ENCODE data around the gene PQBP1. TPM values are rescaled to one million over a fixed set of nuclear protein-coding genes. Genes with fewer than 3 reads are reported as not detected.

Gene PQBP1
- total RNA-seq, 1 experiment from 2014 or later, result 126 TPM

DNA sequence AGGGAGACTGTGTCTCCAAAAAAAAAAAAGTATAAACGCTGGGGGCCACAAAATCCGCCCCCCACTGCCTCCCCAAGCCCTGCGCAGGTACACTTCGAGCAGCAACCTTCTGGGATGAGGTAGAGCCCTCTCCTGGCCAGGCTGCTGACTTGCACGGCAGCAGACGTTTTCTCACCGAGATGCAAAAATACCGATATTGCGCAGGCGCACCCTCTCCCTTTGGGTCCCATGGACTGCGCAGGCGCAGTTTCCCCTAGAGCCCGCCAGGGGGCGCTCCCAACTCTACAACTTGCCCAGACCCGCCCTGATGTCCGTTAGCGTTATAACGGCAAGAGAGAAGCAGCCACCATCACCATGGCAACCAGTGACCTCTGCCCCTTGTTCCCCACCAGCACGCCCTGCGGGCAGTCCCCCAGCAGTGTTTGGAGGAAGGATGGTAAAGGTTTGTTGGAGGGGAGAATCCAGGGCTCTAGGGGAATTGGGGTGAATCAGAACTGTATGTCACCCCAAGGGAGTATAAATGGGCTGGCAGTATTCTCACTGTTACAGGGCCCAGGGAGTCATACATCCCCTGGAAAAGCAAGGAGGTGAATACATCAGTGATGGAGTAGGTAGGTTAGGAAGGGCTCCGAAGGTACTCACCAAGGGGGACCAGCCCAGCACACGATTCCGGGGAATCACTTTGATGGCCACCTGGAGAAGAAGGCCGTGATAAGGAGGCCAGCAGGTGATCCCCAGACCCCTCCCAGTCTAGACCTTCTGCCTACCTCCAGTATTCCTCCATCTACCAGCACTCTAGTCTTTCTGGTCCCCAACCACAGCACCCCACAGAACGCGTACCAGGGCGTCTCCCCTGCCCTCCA is 19.6 kb downstream of the PQBP1 start:
- no TSS peak for BruUV-seq (replicated peaks)
- H3K4me1 Mint-ChIP-seq (ENCODE audit: insufficient read depth, unreplicated experiment), result peaks cover 18% of the 10 kb centered on the region
- no peaks in the 10 kb centered on the region for H3K9me3 Mint-ChIP-seq (ENCODE audit: unreplicated experiment)
- ChIA-PET CTCF (interaction anchor here (0.6 to 1.0 kb wide), 6 partner anchors 10 to 1547 kb away, joined by 3 to 6 read pairs (median 3); partner anchors contain the start of gene ZNF157), POLR2A (interaction anchor here (0.9 to 1.0 kb wide), 2 partner anchors 41 to 116 kb away, joined by 4 to 6 read pairs; partner anchors contain the start of genes HDAC6 and OTUD5)
- peaks cover 26% of the 10 kb centered on the region for H3K36me3 Mint-ChIP-seq (ENCODE audit: insufficient read depth, unreplicated experiment)
- H3K27me3 Mint-ChIP-seq (ENCODE audit: insufficient read depth, unreplicated experiment), result no peaks in the 10 kb centered on the region
- peak; percentile 88 for DNase-seq (ENCODE audit: unreplicated experiment)
- peak; percentile 75 for TF ChIP-seq CTCF (IDR thresholded peaks at IDR 0.05; ENCODE audit: unreplicated experiment)
- intact Hi-C loops (cut with micrococcal nuclease), result loop anchor here (1.0 to 5.0 kb wide), 5 partner anchors 26 to 125 kb away; partner anchors contain the start of genes HDAC6 and TFE3
- peak overlapping the region; percentile 96 for H3K27ac Mint-ChIP-seq (ENCODE audit: low read depth, unreplicated experiment)
- H3K4me3 Mint-ChIP-seq (ENCODE audit: unreplicated experiment), result peak overlapping the region; percentile 94

DNA sequence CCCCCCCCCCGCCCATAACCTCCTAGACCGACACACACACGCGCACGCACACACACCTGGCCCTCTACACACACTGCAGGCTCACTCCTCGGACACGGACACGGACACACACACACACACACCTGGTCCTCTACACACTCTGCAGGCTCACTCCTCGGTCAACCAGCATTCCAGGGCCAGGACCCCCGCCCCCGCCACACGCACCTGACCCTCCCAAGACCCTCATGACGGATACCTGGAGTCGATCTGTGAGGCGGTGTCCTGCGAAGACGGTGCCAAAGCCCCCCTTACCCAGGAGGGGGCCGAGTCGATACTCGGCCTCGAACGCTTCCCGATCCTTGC is 20.5 kb downstream of the PQBP1 start:
- no peak for TF ChIP-seq CTCF (IDR thresholded peaks at IDR 0.05; ENCODE audit: unreplicated experiment)
- Mint-ChIP-seq H3K4me1 (ENCODE audit: insufficient read depth, unreplicated experiment) (peaks cover 15% of the 10 kb centered on the region), H3K4me3 (ENCODE audit: unreplicated experiment) (peak overlapping the region; percentile 94), H3K27me3 (ENCODE audit: insufficient read depth, unreplicated experiment) (no peaks in the 10 kb centered on the region), H3K27ac (ENCODE audit: low read depth, unreplicated experiment) (peak overlapping the region; percentile 96), H3K9me3 (ENCODE audit: unreplicated experiment) (no peaks in the 10 kb centered on the region), H3K36me3 (ENCODE audit: insufficient read depth, unreplicated experiment) (peaks cover 28% of the 10 kb centered on the region)
- DNase-seq (ENCODE audit: unreplicated experiment), result no peak
- no TSS peak for BruUV-seq (replicated peaks)
- ChIA-PET POLR2A (interaction anchor here (0.9 to 1.2 kb wide), 3 partner anchors 27 to 117 kb away, joined by 3 to 6 read pairs (median 4); partner anchors contain the start of genes HDAC6 and OTUD5), CTCF (interaction anchor here (0.6 kb wide), 3 partner anchors 9 to 167 kb away, joined by 3 to 4 read pairs (median 3); no protein-coding TSS in a partner anchor)
- intact Hi-C loops (cut with micrococcal nuclease), result loop anchor here (2.0 to 5.0 kb wide), 3 partner anchors 41 to 124 kb away; partner anchors contain the start of genes HDAC6 and TFE3

DNA sequence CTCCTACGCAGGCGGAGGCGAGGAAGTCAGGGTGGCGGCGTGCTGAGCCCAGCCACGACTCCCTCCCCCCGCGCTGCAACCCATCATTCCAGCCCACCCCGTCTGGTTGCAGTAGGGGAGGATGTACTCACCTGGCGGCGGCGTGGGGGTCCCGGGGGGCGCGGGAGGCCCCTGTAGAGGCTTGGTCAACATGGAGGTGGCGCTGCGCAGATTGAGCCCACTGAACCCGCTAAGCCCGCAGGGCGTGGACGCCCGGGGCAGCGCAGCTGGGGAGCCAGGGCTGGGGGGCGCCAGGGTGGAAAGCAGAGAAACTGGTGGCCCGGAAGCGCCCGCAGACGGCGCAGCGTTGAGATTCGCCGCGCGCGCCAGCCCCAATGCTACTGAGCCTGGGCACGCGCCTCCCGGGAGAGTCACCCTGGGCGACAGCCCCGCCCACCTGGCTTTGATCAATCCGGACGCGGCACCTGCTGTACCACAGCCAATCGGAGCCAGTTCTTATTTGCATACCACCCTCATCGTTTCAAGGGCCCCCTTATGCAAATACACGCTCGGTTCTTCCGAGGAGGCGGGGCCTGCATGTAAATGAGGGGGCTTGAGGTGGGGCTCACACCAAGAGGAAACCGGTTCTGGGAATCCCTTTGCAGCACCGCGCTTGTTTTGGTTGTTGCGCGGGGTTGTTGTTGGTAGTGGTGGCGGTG is 21.1 kb downstream of the PQBP1 start, which contains the start of gene PIM2:
PIM2 (minus strand) TSS at position 382 of the 698 bp plus-strand sequence; CDS start at position 192, 190 bp downstream.
- no peaks in the 10 kb centered on the region for H3K27me3 Mint-ChIP-seq (ENCODE audit: insufficient read depth, unreplicated experiment)
- intact Hi-C loops (cut with micrococcal nuclease), result loop anchor here (2.0 to 5.0 kb wide), 3 partner anchors 40 to 124 kb away; partner anchors contain the start of genes HDAC6 and TFE3

More for the DNA sequence above, 21.1 kb downstream of the PQBP1 start, which contains the start of gene PIM2:
- Mint-ChIP-seq H3K4me1 (ENCODE audit: insufficient read depth, unreplicated experiment) (peaks cover 15% of the 10 kb centered on the region), H3K27ac (ENCODE audit: low read depth, unreplicated experiment) (peak within 1 kb of the TSS; percentile 96), H3K9me3 (ENCODE audit: unreplicated experiment) (no peaks in the 10 kb centered on the region), H3K4me3 (ENCODE audit: unreplicated experiment) (peak within 1 kb of the TSS; percentile 94), H3K36me3 (ENCODE audit: insufficient read depth, unreplicated experiment) (peaks cover 23% of the 10 kb centered on the region)
- ChIA-PET POLR2A (interaction anchor here (0.5 to 1.9 kb wide), 8 partner anchors 21 to 960 kb away, joined by 3 to 7 read pairs (median 4); partner anchors contain the start of genes HDAC6, PQBP1, TIMM17B and USP27X), CTCF (interaction anchor here (0.6 to 0.9 kb wide), 2 partner anchors 27 to 124 kb away, joined by 4 to 5 read pairs; partner anchors contain the start of gene TFE3)
- no peak for TF ChIP-seq CTCF (IDR thresholded peaks at IDR 0.05; ENCODE audit: unreplicated experiment)
- peak; percentile 91 for DNase-seq (ENCODE audit: unreplicated experiment)
- BruUV-seq (replicated peaks), result no TSS peak
